DOHH2 (cell line): Measurements from ENCODE around the gene PHF20.

Source experiments
- H3F3A ChIP-seq: fragments of 200-600 bp; sonication (generic), shearing (Covaris generic); 2 replicates; pipeline ENCODE4 v1.6.0; 2016; ENCODE audit warnings: antibody characterized with exemption, mild to moderate bottlenecking; ENCODE audit not compliant: control insufficient read depth, insufficient read depth
- H3K27ac ChIP-seq: fragments of 200-600 bp; sonication (generic); 2 replicates; pipeline ENCODE4 v1.5.1; 2014; ENCODE audit warnings: low read depth, mild to moderate bottlenecking, low read length, moderate library complexity
- H3K27me3 ChIP-seq: fragments of 200-600 bp; sonication (generic); 2 replicates; pipeline ENCODE4 v1.6.1; 2014; ENCODE audit warnings: mild to moderate bottlenecking, low read length, mixed read lengths; ENCODE audit not compliant: control insufficient read depth
- H3K36me3 ChIP-seq: fragments of 200-600 bp; sonication (generic); 2 replicates; pipeline ENCODE4 v1.6.1; 2014; ENCODE audit warnings: mild to moderate bottlenecking, low read length, moderate library complexity, mixed read lengths; ENCODE audit not compliant: control insufficient read depth
- H3K4me1 ChIP-seq: fragments of 200-600 bp; sonication (generic); 2 replicates; pipeline ENCODE4 v1.6.1; 2014; ENCODE audit warnings: mild to moderate bottlenecking, low read length, mixed read lengths; ENCODE audit not compliant: control insufficient read depth
- H3K4me2 ChIP-seq: fragments of 200-600 bp; sonication (generic); 2 replicates; pipeline ENCODE4 v1.6.0; 2014; ENCODE audit warnings: mild to moderate bottlenecking, low read length, moderate library complexity
- H3K4me3 ChIP-seq: fragments of 200-600 bp; sonication (generic); 2 replicates; pipeline ENCODE4 v1.5.1; 2014; ENCODE audit warnings: mild to moderate bottlenecking, low read length, mixed read lengths
- H3K79me2 ChIP-seq: fragments of 200-600 bp; sonication (generic); 2 replicates; pipeline ENCODE4 v1.6.1; 2014; ENCODE audit warnings: mild to moderate bottlenecking, low read length, mixed read lengths; ENCODE audit not compliant: control insufficient read depth
- H3K9me2 ChIP-seq: fragments of 200-600 bp; sonication (generic); replicated peaks from 2 replicates; pipeline ENCODE4 v1.6.1; 2014; ENCODE audit warnings: mild to moderate bottlenecking, low read length, mixed read lengths; ENCODE audit not compliant: control insufficient read depth
- H3K9me3 ChIP-seq: fragments of 200-600 bp; sonication (generic); 2 replicates; pipeline ENCODE4 v1.6.1; 2014; ENCODE audit warnings: antibody characterized with exemption, low read length, mixed read lengths; ENCODE audit not compliant: control insufficient read depth, insufficient read depth
- H4K20me1 ChIP-seq: fragments of 200-600 bp; sonication (generic); 2 replicates; pipeline ENCODE4 v1.6.0; 2014; ENCODE audit warnings: low read depth, mild to moderate bottlenecking, antibody characterized with exemption, low read length, moderate library complexity; ENCODE audit not compliant: control insufficient read depth, insufficient read depth
- CTCF ChIP-seq: fragments of 200-600 bp; sonication (generic); IDR thresholded peaks from one replicate; pipeline ENCODE4 v1.5.1; 2014; ENCODE audit warnings: antibody characterized with exemption, mild to moderate bottlenecking, low read depth, low read length; ENCODE audit not compliant: poor library complexity, severe bottlenecking
- EZH2phosphoT487 ChIP-seq: fragments of 200-600 bp; sonication (generic); IDR thresholded peaks from 2 replicates; pipeline ENCODE4 v1.6.1; 2017; ENCODE audit warnings: borderline replicate concordance, mild to moderate bottlenecking, antibody characterized with exemption, low read length, moderate library complexity, mixed read lengths

Gene PHF20

GRCh38 chr20:35903843-35904242 lies 132.0 kb downstream of the PHF20 start:
- Histone ChIP-seq H4K20me1 (no peaks in the 10 kb centered on the region), H3K4me3 (no peak overlapping the region), H3K4me1 (no peaks in the 10 kb centered on the region), H3K9me3 (no peaks in the 10 kb centered on the region), H3K9me2 (no peaks in the 10 kb centered on the region), H3F3A (no peaks in the 10 kb centered on the region), H3K36me3 (peaks cover 10% of the 10 kb centered on the region), H3K79me2 (no peaks in the 10 kb centered on the region), H3K27ac (no peak overlapping the region), H3K27me3 (no peaks in the 10 kb centered on the region), H3K4me2 (no peak overlapping the region)
- no peak for TF ChIP-seq CTCF
- no peak for TF ChIP-seq EZH2phosphoT487

GRCh38 chr20:35904982-35905663 lies 133.3 kb downstream of the PHF20 start:
- H3F3A ChIP-seq, result no peaks in the 10 kb centered on the region
- no peaks in the 10 kb centered on the region for H3K9me2 ChIP-seq
- TF ChIP-seq EZH2phosphoT487 (no peak), CTCF (no peak)
- H3K27me3 ChIP-seq, result no peaks in the 10 kb centered on the region
- H4K20me1 ChIP-seq, result no peaks in the 10 kb centered on the region
- H3K4me2 ChIP-seq, result no peak overlapping the region
- H3K79me2 ChIP-seq, result no peaks in the 10 kb centered on the region
- H3K9me3 ChIP-seq, result no peaks in the 10 kb centered on the region
- H3K4me1 ChIP-seq, result no peaks in the 10 kb centered on the region
- peaks cover 2% of the 10 kb centered on the region; the same call in 1 of the 2 replicates for H3K36me3 ChIP-seq
- no peak overlapping the region for H3K27ac ChIP-seq
- H3K4me3 ChIP-seq, result no peak overlapping the region

- H3K9me2 ChIP-seq, result no peaks in the 10 kb centered on the region
- H4K20me1 ChIP-seq, result no peaks in the 10 kb centered on the region
- H3K36me3 ChIP-seq, result peaks cover 2% of the 10 kb centered on the region; the same call in 1 of the 2 replicates
- no peak overlapping the region for H3K4me3 ChIP-seq
- no peaks in the 10 kb centered on the region for H3K79me2 ChIP-seq
- no peaks in the 10 kb centered on the region for H3F3A ChIP-seq
- no peaks in the 10 kb centered on the region for H3K9me3 ChIP-seq
- H3K4me1 ChIP-seq, result no peaks in the 10 kb centered on the region
- no peak overlapping the region for H3K27ac ChIP-seq
- TF ChIP-seq EZH2phosphoT487, result no peak
- TF ChIP-seq CTCF, result no peak
- no peak overlapping the region for H3K4me2 ChIP-seq
- no peaks in the 10 kb centered on the region for H3K27me3 ChIP-seq
These were observed 135.3 kb downstream of the PHF20 start for GRCh38 chr20:35907017-35907701.
